Measurements from ENCODE around the gene LRIG3.

Gene LRIG3

DNA sequence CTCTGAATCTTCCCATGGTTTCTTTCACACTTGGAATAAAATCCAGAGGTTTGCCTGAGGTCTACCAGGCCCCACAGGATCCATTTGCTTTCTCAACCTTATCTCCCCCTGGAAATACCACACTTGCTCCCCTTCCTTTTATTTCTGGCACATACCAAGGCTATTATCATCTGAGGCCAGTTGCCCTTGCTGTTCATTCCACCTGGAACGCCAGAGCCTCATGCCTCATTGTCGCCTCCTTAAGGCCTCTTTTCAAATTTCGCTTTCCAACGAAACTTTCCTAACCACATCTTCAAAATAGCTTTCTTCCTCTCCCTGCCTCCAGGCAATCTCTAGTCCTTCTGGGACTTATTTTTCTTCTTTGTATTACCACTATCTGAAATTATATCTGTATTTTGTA, 11.2 kb upstream of the LRIG3 start:
- in situ Hi-C loops (cut with MboI; ENCODE audit: low sequenced_read_pairs), result no loop called here

DNA sequence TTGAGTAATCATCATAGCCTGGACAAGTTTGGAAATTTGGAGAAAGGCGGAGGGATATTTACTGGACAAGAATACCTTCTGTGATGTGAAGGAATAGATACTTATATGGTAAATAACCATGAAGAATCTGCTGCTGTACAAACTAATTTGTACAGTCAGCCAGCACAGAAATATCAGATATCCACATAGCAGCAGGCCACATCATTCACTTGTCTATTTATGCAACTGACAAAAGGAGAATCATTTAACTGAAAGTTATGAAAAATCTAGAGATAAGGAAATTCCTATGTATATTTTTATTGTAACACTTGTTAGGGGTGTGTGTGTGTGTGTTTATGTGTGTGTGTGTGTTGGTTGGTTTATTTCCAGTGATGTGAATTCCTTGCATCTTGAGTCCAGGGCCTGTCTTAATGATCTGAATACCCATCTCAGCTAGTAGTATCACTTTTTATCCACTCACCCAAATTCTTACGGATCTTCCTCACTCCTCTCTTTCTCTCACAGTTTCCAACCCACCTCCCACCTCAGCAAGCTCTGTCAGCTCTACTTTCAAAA, 10.5 kb upstream of the LRIG3 start:
- in situ Hi-C loops (cut with MboI; ENCODE audit: low sequenced_read_pairs), result no loop called here

DNA sequence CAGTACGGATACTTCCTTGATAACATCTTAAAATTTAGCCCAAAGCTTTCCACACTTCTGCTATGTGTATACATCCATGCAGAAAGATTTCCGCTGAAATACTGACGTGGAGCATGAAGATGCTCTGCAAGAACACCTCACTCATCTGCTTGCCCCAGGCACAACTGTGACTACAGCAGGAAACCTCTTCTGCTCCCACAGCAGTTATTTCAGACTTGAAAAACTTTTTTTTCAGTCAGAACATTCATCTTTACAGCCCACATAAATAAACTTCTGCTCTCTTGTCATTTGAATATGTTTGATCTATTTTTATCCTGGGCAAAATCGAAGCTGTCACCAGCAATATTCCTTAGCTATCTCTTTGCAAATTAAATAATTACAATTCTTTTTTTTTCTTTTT, 6.8 kb upstream of the LRIG3 start:
- in situ Hi-C loops (cut with MboI; ENCODE audit: low sequenced_read_pairs), result no loop called here

DNA sequence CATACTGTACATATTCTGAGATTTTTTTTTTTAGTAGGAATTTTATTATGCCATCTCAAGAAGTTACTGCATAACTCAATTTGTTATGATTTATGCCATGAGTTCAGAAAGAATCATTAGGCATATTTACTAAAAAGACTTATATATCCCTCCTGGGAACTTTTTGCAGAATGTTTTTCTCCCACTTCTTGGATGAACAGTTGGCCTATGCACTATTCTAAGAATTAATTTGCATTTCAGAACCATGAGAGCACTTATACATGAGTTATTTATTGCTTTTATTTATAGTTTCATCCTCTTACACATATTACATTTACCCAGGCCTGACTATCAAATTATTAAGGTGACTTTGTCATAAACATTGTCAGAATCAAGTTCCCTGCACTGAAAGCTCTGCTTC, 6.3 kb upstream of the LRIG3 start:
- in situ Hi-C loops (cut with MboI; ENCODE audit: low sequenced_read_pairs), result no loop called here

DNA sequence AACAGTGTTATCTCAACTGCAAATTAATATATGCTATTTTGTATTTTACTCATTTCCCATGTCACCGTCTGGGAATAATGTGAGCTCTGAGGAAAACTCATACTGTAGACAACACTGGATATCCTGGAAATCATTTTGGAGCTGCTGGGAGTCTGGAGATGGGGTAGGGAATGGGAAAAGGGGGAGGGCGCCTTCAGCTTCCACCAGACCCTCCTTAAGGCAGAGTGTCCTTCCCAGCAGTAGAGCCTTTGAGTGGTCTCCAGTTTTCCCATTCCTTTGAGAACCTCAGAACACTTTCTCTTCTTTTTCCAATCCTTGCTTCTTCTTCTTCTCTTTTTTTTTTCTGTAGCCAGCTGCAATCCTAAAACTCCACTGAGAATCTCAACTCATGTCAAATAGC, 5.4 kb upstream of the LRIG3 start:
- in situ Hi-C loops (cut with MboI; ENCODE audit: low sequenced_read_pairs), result no loop called here

DNA sequence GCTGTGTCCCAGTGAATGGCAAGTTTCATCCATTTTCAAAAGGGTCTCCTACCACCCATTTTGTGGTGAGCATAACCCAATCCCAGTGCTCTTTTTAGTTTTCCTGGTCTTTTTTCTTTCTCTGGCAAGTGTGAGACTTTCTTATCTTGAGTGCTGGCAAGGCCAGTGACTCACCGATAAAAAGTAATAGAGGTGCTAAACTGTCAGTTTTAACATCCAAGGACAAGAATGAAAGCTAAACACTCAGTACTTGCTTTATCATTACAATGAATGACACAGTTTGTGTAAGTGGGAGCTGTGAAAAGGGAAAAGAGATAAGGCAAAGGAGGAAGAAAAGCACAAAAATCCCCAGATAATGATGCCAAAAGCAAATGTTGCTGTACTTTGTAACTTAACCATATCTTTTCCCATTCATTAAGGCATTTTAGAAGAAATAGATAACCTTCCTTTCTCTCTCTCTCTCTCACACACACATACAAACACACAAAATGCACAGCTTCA, 4.9 kb upstream of the LRIG3 start:
- in situ Hi-C loops (cut with MboI; ENCODE audit: low sequenced_read_pairs), result no loop called here

DNA sequence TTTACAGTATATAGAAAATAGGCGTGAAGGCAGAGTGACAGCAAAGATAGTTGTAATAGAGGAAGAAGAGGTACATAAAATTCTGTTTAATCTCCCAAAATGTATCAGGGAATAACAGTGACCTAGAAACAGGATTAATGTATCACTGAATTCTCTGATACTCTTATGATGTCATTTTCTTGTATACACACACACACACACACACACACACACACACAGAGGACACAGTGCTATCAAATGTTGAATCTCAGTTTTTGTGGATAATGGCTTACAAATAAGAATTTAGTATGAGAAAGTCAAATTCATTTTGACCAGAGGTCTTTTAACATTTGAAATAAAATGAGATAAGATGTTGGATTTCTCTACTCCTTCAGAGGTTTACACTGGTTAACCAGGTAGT, 4.3 kb upstream of the LRIG3 start:
- in situ Hi-C loops (cut with MboI; ENCODE audit: low sequenced_read_pairs), result no loop called here

DNA sequence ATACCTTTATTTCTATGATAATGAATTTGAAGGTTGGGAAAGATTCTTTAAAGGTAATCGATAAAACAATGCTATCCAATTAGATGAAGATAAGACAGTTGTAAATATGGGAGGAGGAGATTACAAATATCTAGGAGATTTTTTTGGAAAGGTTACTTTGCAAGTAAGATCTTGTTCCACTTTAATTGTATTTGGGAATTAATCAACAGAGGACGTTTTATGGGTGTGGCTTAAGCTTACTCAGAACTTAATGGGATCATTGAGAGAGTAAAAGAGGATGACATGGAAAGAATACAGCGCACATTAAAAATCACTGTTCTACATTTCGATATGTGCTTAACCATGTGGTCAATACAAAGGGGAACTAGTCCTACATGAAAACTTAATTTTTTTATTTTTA, 3.5 kb upstream of the LRIG3 start:
- in situ Hi-C loops (cut with MboI; ENCODE audit: low sequenced_read_pairs), result no loop called here

DNA sequence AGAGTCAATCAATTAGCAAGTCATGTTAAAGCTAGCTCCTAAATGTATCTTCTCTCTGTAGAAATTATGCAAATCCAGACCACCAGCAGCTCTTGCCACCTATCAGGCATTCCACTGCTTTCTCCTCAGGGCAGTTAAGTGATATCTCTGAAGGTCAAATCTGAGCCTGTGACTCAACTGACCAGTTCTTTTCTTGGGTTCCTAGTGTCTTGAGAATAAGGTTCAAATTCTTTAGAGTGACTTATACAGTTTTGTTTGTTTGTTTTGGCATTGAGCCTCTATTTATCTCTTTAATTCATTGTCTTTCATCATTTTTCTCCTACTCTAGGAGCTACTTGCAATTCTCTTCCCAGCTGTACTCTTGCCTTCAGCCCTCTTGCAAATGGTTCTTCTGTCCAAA, 2.5 kb upstream of the LRIG3 start:
- in situ Hi-C loops (cut with MboI; ENCODE audit: low sequenced_read_pairs), result no loop called here

DNA sequence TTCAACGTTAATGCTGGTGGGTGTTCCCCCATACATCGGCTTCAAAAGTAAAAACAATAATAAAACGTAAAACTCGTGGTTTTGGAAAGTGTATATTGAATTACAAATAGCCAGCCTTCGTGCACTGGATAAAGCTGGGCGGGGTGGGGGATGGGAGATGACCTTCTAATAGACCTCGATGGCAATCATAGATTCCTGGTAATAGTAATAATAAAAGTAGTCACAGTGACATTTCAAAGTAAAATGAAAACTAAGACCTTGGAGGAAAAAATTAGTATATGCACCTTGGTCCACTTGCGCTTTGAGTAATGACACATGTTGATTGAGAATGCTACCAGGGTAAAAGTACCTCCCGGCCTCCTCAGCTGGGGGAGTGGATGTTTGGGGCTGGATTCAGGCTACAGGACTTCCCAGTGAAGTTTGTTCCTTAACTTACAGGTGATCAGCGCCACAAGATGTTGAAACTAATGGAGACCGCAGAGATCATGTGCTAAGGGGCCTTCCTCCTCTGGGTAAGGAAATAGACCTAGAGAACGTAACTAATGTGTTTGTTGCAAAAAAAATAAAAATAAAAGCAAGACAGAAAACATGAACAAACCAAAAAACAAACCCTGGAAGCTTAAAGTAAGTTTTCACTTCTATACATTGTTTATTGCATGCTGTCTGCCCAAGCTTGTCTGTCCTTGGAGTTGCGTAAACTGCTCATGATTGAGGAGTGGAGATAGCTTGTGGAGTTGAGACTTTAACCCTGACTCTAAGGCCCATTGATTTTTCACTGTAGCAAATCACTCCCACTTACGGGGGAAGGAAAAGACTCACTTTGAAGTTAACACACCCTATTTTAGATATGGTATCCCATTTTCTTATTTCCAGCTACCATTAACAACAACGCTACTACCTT, 907 bp upstream of the LRIG3 start:
- in situ Hi-C loops (cut with MboI; ENCODE audit: low sequenced_read_pairs), result no loop called here

DNA sequence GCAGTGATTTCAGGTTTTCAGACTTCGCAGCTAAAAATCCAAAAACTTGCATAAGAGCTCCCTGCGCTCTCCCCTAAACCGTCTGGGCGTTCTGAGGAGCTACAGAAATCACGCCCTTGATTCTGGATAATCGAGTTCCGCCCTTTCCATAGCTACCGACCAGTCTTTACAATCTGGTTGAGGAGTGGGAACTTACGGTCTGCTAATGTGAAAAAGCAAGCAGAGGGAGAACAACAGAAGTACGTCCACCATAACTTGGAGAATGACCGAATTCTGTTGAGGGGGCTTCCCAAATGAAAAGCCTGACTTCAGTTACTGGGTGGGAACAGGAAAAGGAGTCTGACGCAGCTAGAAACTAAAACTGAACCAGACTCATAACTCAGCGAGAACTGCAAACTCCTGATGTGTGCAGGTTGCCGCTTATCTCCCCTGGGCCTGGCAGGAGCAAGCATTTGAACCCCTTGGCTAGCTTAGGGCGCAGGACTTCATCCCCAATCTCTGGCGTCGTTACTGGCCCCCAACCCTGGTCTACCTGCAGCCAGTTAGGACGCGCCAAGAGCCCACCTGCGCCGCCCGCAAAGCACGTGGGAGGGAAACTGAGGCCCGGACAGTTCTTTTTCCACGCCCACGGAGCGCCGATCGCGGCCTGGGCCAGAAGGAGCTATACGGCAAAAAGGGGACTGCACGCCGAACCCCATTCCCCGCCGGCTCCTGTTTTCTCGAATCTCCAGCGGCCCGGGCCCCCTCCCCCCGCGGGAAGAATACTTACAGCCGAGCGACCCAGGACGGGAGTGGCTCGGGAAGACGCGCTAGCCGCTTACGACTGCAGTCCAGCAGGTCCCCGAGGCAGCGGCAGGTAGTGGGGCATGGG, 838 bp downstream of the LRIG3 start:
- in situ Hi-C loops (cut with MboI; ENCODE audit: low sequenced_read_pairs), result no loop called here

DNA sequence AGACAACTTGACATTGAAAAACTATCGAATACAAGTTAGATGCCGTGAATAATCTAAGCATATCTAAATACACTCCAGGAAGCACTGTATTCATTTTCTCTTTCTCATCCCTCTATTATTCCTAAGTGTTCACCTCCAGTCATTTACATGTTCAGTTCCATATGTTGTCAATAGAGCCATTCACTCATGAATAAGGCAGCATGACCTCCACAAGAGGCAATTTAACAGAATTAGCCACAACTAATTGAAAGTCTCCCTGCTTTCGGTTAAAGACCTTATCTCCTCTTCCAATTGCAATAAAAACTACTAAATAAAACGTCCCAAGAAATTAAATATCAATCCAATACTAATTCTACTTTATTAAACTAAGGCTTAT, 1.8 kb downstream of the LRIG3 start:
- in situ Hi-C loops (cut with MboI; ENCODE audit: low sequenced_read_pairs), result no loop called here

DNA sequence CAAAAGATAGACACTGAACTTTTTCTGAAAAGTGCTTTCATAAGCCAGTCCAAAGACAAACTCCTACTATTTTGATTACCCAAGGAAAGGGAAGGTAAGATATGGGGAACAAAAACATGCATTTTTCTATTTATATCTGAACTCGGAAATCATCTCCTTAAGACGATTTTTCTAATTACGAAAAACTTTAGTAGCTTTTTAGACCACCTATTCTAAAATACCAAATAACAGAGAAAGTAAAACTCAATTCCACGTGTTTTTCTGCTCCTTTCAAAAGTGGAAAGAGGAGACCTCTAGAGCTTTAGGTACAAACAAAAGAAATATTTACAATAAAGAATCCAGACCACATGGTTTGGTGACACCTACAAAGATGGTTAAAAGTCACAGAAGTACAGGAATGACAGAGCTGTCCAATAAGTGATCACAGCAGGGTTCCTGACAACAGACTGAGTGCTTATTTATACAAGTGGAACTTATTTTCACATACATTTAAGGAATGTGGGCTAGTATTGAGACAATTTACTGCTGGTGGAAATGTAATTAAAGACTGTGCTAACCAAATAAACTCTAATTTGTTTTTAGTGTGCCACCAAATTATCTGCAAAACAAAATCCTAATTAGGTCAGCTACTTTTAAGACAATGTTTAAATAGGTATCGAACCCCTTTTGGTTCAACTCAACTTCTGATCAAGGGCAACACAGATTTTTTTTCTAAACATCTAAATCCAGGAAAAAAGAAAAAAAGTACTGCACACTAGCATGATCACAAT, 2.4 kb downstream of the LRIG3 start:
- in situ Hi-C loops (cut with MboI; ENCODE audit: low sequenced_read_pairs), result no loop called here

DNA sequence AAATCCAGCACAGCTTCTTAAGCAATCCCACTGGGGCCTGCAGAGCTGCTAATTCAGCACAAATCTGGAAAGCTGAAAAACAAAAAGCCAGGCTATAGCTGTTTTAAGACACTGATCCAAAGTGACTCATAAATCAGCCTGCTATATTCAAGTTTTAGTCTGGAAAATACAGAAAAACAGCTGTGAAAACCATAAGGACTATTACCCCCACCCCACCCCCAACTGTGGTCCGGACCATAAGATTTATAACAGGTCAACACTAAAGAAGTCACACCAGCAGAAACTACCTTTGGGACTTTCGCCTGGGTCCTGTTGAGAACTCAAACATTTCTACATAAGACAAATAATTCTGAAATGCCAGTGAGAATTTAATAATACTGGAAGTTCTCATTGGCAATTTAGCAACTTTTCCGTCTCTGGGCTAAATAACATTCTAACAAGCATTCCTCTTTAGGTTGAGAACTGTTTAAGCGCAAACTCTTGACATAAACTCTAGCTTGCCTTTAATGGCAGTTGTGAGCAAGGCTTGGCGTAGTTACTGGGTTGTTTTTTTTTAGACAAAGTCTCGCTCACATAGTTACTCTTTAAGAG, 3.3 kb downstream of the LRIG3 start:
- in situ Hi-C loops (cut with MboI; ENCODE audit: low sequenced_read_pairs), result no loop called here

DNA sequence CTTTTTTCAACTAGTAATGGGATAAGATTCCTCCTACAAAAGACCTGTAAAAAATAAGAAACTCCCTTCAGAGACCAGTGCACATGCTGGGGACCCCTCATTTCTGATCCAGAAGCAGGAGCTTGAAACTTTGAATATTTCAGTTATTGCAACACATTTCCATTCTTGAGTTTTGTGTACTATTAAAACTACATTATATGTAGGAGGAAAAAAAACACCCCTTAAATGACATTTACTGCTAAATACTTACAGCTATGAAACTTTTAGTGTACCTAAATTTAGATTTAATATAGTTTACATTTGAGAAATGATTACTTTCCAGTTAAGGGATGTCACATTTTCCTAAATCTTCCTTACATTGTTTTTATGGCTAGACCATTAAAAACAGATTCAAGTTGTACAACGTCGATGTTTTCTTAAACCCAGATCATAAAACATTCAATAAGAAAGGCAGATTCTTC, 4.1 kb downstream of the LRIG3 start:
- in situ Hi-C loops (cut with MboI; ENCODE audit: low sequenced_read_pairs), result no loop called here

DNA sequence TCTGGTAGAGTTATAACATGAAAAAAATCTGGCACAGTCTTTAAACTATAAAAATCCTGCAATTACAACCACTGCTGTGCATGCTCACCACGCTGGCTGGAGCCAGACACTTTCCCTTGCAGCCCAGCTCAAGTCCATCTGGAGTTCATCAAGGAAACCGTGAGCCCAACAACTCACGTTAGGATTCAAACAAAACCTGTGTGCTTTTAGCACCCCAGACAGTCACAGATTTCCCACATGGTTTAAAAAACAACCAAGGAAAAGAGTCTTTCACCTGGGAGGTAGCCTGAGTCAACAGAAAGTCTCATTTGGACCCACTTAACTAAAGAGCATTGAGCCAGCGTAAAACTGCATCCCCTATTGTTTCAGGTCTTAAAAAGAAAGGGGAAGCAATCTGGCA, 4.7 kb downstream of the LRIG3 start:
- in situ Hi-C loops (cut with MboI; ENCODE audit: low sequenced_read_pairs), result no loop called here

DNA sequence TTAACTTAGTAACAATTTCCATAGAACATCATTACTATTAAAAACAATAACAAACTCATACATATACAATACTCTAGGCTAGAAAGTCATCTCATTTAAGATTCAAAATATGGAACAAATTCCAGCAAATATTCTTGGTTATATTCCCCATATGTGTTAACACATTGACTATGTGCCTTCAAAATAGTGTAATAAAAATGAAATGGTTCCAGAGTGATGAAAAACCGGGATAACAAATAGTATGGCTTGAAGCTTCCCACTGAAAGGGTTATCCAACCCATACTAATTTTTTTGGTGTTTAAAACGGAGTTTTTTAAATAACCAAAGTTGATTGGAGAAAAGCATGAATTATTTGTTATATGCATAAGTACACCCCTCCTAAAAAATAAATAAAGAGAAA, 5.3 kb downstream of the LRIG3 start:
- in situ Hi-C loops (cut with MboI; ENCODE audit: low sequenced_read_pairs), result no loop called here

DNA sequence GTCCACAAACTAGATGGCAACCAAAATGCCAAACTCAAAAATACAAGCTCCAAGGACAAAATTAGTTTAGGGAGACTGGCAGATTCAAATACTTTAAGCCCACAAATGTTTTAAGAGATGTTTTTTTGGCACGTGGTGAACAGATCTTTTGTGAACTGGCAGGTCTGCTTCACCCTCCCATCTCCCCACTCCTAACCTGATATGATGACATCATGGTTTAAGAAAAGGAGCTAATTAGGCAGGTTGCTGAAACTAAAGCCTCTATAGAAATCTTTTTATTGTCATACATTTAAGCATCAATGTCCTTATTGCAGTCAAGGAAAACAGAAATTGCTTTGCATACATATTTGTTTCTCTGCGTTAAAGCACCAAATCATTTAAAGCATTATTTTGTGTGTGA, 5.8 kb downstream of the LRIG3 start:
- in situ Hi-C loops (cut with MboI; ENCODE audit: low sequenced_read_pairs), result no loop called here

DNA sequence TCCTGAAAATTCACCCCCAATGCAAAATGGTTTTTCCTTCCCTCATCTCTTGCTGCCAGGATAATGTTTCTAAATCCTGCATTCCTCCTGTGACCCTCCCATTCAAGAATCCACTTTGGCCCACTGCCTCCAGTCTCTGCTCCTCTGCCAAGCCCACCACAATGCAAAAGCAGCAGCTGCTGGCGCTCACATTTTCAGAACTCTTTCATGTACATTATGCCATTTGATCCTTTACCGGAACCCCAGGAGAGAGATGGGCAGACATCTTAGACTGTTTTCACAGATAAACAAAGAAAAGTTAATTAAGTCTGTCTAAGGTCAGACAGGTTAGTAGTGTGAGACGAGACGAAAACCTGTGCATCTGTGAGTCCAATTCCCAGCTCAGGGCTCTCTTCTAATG, 12.9 kb downstream of the LRIG3 start:
- in situ Hi-C loops (cut with MboI; ENCODE audit: low sequenced_read_pairs), result no loop called here

DNA sequence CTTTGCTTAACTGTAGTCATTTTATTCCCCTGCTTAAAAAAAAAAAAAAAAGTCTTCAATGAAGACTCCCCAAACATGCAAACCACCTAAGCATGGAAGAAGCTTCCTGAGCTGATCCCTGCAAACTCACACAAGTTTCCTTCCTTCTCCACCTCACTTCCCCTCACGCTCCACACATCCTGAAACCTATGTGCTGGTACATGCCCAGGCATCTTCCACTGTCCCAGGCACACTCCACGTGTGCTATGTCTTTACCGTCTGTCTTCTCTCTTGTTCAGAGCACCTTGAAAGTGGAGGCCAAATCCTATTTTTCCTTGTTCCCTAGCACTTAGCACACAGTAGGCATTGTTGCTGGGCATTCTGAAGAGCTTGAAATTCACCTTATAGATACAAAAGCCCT, 13.4 kb downstream of the LRIG3 start:
- in situ Hi-C loops (cut with MboI; ENCODE audit: low sequenced_read_pairs), result no loop called here
